Activated CD4-positive, CD25-positive, alpha-beta regulatory T cell treated with anti-CD3 and anti-CD28 coated beads, Interleukin-2, amount 50 U/mL, for 16 hours (primary cell): Measurements from ENCODE around the gene ARID5A.

Source experiments
- DNase-seq: peaks from one replicate; pipeline ENCODE4 v3.0.0-alpha.2; 2020; ENCODE audit warnings: low read depth, low spot score

The ARID5A gene

DNA sequence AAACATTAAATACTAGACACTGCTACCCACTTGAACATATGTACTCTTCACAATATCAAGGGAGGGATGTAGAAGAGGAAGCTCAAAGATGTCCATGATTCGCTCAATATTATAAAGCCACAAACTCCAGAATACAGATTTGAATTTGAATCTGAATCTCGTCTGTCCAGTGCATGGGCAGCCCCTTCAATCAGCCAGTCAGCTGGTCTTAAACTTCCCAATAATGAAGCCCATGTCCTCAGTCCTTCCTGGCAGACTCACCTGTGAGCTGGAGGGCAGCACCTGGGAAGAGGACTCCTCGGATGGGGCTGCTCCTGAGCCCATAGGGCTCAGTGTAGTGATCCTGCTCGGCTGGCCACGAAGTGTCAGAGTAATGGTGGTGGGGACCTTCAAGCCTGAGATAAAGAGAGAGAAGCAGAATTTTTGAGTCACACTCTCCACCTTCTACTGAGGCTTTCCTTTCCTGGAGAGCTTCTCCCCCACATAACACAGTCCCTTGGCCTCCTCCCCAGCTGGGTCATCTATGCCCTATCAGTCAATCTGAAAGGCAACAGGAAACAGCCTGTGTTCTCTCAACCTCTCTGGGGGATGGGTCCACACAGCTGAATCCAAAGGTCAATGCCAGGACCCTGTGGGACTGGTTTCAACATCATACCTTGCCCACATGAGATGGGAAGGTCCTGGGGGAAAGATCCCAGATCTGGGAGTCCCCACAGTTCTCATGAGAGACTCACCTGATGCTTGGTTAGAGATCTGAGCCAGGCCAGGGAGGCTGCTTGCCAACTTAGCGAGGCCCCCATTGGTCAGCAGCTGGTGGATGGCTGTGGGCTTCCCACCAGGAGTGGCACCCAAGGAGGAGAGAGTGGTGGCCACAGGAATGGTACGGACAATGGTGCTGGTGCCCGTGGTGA is 65.1 kb downstream of the ARID5A start:
- DNase-seq, result no peak
